ENCODE results near the gene E2F3.

DNA sequence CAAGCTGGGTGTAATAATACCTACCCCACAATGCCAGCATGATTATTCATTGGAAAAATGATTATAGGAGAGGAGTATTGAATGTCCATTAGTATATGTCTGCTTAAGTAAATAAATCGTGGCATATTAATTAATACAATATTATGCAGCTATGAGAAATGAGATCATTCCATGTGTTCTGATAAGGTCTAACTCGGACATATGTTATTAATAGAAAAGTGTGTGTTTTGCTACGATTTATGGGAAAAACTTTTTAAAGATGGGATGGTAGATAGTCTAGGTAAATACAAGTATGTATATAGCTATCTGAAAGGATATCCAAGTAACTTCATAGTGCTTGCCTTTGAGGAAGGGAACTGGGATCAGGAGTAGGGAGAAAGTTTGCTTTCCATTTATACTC, 71.1 kb downstream of the E2F3 start:
- TF ChIP-seq CTCF (conservative IDR thresholded peaks at IDR 0.05) (no peak), ZFX (IDR thresholded peaks at IDR 0.05) (no peak)
